ENCODE measurements around the gene NCAM1. TPM values are rescaled to one million over a fixed set of nuclear protein-coding genes. Genes with fewer than 3 reads are reported as not detected.

The NCAM1 gene
- total RNA-seq, 1 experiment from 2014 or later = 0.22 TPM

DNA sequence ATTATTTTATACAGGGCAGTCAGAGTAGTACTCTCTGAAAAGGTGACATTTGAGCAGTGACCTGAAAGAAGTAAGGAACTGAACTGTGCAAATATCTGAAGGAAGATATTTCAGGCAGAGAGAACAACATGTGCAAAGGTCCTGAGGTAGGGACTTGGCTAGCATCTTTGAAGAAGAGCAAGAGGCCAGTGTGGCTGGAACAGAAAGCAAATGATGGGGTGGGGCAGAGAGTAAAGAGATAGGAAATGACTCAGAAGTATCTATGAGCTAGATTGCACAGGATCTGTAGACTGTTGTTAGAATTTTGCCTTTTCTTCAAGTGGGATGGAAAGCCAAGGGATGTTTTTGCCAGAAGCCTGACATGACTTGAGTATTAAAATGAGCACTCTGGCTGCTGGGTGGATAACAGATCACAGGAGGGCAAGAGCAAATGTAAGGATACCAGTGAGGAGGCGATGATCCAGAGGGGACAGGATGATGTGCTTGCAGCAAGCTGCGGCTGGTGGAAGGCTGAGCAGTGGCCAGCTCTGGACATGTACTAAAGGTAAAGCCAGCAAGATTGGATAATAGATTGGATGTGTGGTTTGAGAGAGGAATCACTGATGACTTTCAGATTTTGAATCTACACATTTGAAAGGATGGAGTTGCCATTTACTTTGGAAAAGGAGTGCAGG is 320.0 kb downstream of the NCAM1 start:
- POLR2A ChIA-PET = no interaction called here
- intact Hi-C loops (cut with micrococcal nuclease) = loop anchor here (10.0 kb wide), 1 partner anchor 1716 kb away; no protein-coding TSS in a partner anchor
- peaks cover 33% of the 10 kb centered on the region for H3K27me3 ChIP-seq (ENCODE audit: insufficient read depth, low read length)

More for the DNA sequence above, 320.0 kb downstream of the NCAM1 start:
- H3K9me2 ChIP-seq (ENCODE audit: insufficient read depth) = no peaks in the 10 kb centered on the region
- TF ChIP-seq, protein P1, sequence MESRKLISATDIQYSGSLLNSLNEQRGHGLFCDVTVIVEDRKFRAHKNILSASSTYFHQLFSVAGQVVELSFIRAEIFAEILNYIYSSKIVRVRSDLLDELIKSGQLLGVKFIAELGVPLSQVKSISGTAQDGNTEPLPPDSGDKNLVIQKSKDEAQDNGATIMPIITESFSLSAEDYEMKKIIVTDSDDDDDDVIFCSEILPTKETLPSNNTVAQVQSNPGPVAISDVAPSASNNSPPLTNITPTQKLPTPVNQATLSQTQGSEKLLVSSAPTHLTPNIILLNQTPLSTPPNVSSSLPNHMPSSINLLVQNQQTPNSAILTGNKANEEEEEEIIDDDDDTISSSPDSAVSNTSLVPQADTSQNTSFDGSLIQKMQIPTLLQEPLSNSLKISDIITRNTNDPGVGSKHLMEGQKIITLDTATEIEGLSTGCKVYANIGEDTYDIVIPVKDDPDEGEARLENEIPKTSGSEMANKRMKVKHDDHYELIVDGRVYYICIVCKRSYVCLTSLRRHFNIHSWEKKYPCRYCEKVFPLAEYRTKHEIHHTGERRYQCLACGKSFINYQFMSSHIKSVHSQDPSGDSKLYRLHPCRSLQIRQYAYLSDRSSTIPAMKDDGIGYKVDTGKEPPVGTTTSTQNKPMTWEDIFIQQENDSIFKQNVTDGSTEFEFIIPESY (IDR thresholded peaks at IDR 0.05; ENCODE audit: extremely low read depth, insufficient replicate concordance, low read length) = no peak
- TF ChIP-seq EZH2phosphoT487 (IDR thresholded peaks at IDR 0.05; ENCODE audit: borderline replicate concordance) = no peak
- no peak for TF ChIP-seq SP1 (IDR thresholded peaks at IDR 0.05; ENCODE audit: low read depth)
- TF ChIP-seq, protein P2, sequence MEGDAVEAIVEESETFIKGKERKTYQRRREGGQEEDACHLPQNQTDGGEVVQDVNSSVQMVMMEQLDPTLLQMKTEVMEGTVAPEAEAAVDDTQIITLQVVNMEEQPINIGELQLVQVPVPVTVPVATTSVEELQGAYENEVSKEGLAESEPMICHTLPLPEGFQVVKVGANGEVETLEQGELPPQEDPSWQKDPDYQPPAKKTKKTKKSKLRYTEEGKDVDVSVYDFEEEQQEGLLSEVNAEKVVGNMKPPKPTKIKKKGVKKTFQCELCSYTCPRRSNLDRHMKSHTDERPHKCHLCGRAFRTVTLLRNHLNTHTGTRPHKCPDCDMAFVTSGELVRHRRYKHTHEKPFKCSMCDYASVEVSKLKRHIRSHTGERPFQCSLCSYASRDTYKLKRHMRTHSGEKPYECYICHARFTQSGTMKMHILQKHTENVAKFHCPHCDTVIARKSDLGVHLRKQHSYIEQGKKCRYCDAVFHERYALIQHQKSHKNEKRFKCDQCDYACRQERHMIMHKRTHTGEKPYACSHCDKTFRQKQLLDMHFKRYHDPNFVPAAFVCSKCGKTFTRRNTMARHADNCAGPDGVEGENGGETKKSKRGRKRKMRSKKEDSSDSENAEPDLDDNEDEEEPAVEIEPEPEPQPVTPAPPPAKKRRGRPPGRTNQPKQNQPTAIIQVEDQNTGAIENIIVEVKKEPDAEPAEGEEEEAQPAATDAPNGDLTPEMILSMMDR (IDR thresholded peaks at IDR 0.05 in 2 of 3, conservative IDR thresholded peaks at IDR 0.05 in 1 of 3; ENCODE audit: borderline replicate concordance in 1 of 3, insufficient read depth in 1 of 3, low read depth in 2 of 3, low read length in 2 of 3) = no peak
- no peak for TF ChIP-seq POLR2A (IDR thresholded peaks at IDR 0.05; ENCODE audit: borderline replicate concordance, extremely low read depth, insufficient read depth, insufficient read length)
- TF ChIP-seq ATF3 (IDR thresholded peaks at IDR 0.05) = no peak
- TF ChIP-seq CBX3 (IDR thresholded peaks at IDR 0.05; ENCODE audit: low read depth) = no peak
- TF ChIP-seq TCF7L2 (IDR thresholded peaks at IDR 0.05; ENCODE audit: borderline replicate concordance, extremely low read depth, insufficient read depth, insufficient read length) = no peak
- TF ChIP-seq FOSL1 (IDR thresholded peaks at IDR 0.05; ENCODE audit: low read depth) = no peak
- TF ChIP-seq EZH2 (IDR thresholded peaks at IDR 0.05) = no peak
- no peak for TF ChIP-seq SIN3A (IDR thresholded peaks at IDR 0.05; ENCODE audit: low read depth)
- TF ChIP-seq MAX (IDR thresholded peaks at IDR 0.05) = no peak
- TF ChIP-seq ELF1 (IDR thresholded peaks at IDR 0.05; ENCODE audit: borderline replicate concordance, low read depth) = no peak
- TF ChIP-seq, protein P3, sequence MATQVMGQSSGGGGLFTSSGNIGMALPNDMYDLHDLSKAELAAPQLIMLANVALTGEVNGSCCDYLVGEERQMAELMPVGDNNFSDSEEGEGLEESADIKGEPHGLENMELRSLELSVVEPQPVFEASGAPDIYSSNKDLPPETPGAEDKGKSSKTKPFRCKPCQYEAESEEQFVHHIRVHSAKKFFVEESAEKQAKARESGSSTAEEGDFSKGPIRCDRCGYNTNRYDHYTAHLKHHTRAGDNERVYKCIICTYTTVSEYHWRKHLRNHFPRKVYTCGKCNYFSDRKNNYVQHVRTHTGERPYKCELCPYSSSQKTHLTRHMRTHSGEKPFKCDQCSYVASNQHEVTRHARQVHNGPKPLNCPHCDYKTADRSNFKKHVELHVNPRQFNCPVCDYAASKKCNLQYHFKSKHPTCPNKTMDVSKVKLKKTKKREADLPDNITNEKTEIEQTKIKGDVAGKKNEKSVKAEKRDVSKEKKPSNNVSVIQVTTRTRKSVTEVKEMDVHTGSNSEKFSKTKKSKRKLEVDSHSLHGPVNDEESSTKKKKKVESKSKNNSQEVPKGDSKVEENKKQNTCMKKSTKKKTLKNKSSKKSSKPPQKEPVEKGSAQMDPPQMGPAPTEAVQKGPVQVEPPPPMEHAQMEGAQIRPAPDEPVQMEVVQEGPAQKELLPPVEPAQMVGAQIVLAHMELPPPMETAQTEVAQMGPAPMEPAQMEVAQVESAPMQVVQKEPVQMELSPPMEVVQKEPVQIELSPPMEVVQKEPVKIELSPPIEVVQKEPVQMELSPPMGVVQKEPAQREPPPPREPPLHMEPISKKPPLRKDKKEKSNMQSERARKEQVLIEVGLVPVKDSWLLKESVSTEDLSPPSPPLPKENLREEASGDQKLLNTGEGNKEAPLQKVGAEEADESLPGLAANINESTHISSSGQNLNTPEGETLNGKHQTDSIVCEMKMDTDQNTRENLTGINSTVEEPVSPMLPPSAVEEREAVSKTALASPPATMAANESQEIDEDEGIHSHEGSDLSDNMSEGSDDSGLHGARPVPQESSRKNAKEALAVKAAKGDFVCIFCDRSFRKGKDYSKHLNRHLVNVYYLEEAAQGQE (IDR thresholded peaks at IDR 0.05; ENCODE audit: low read depth) = no peak
- TF ChIP-seq JUND (IDR thresholded peaks at IDR 0.05) = no peak
- TF ChIP-seq SRF (IDR thresholded peaks at IDR 0.05; ENCODE audit: low read depth) = no peak
- no peak for TF ChIP-seq YY1 (IDR thresholded peaks at IDR 0.05; ENCODE audit: extremely low read depth, insufficient replicate concordance, low read depth, low read length)
- no peak for ATAC-seq
- no peak for DNase-seq (ENCODE audit: low read depth, low spot score)
- RAD21 ChIA-PET (ENCODE audit: low non-redundant PET in 1 of 2, low total read pairs in 2 of 2, uncharacterized antibody in 2 of 2, unreplicated experiment in 2 of 2) = no interaction called here
- CTCF ChIA-PET = no interaction called here
- H3K36me3 ChIP-seq (ENCODE audit: control insufficient read depth in 1 of 2, insufficient read depth in 2 of 2, low read length in 2 of 2) = no peaks in the 10 kb centered on the region
- H3K9ac ChIP-seq (ENCODE audit: low read length) = no peak overlapping the region
- no peaks in the 10 kb centered on the region for H3K4me1 ChIP-seq (ENCODE audit: control insufficient read depth in 1 of 2, insufficient read depth in 2 of 2, low read length in 2 of 2)
- BruUV-seq (replicated peaks) = no TSS peak
- H4K20me1 ChIP-seq (ENCODE audit: insufficient read depth) = no peaks in the 10 kb centered on the region
- H3K4me2 ChIP-seq (ENCODE audit: low read length) = no peak overlapping the region
- H3K9me3 ChIP-seq (ENCODE audit: control insufficient read depth in 1 of 2, insufficient read depth in 1 of 2, low read depth in 1 of 2, low read length in 2 of 2) = no peaks in the 10 kb centered on the region
- no peak overlapping the region for H3K4me3 ChIP-seq (replicated peaks in 1 of 2; ENCODE audit: low read depth in 1 of 2, low read length in 2 of 2)
- H3K79me2 ChIP-seq (ENCODE audit: insufficient read depth, low read length) = no peaks in the 10 kb centered on the region
- no peak overlapping the region for H2AFZ ChIP-seq (ENCODE audit: low read depth, low read length, poor library complexity, severe bottlenecking)
- no peak overlapping the region for H3K27ac ChIP-seq (ENCODE audit: low read depth, low read length)
